HG02885 (cell line): ENCODE data around the gene MAP3K14.

Experiments
- ATAC-seq: cut with Tn5 transposase; IDR thresholded peaks from one replicate; pipeline ENCODE4 v1.9.1; 2021; ENCODE audit warnings: mild to moderate bottlenecking; ENCODE audit not compliant: unreplicated experiment, poor library complexity

Gene MAP3K14

GRCh38 chr17:45318561-45319230 is 1.9 kb upstream of the MAP3K14 start:
- no peak for ATAC-seq

DNA sequence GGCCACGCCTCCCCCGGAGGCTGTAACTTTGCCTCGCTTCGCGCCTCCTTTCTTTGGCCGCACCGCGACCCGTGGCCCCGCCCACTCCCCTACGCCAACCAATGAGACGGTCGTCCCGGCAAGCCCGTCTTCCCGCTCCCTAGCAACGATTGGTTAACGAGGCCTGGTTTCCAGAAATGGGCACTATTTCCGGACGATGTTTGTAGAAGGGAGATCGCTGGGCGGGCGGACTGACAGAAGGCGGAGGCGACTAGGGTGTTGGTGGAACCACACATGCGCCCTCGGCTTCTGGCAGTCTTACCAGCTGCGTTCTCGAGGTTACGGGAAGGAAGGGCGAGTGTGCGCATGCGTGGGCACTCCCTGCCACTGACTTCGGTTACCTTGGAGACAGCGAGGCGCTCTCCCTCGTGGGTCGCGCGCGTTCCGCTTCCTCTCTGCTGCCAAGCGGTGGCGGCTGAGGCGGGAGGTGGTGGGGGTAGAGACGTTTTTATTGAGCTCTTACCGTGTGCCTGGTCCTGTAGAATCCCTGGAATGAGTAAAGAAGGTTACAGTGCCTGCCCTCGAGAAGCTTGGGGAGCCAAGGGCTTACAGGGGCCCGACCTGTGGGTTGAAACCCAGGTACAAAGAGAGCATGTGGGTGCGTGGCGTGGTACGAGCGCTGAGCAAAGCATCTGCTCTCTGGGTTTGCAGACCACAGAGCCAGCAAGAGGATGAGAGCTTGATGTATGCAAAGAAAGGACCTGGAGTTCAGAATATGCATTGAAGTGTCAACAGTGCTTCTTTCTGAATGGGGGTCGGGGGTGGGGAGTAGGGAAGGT is 500 bp upstream of the MAP3K14 start:
- ATAC-seq: peak; percentile 79

DNA sequence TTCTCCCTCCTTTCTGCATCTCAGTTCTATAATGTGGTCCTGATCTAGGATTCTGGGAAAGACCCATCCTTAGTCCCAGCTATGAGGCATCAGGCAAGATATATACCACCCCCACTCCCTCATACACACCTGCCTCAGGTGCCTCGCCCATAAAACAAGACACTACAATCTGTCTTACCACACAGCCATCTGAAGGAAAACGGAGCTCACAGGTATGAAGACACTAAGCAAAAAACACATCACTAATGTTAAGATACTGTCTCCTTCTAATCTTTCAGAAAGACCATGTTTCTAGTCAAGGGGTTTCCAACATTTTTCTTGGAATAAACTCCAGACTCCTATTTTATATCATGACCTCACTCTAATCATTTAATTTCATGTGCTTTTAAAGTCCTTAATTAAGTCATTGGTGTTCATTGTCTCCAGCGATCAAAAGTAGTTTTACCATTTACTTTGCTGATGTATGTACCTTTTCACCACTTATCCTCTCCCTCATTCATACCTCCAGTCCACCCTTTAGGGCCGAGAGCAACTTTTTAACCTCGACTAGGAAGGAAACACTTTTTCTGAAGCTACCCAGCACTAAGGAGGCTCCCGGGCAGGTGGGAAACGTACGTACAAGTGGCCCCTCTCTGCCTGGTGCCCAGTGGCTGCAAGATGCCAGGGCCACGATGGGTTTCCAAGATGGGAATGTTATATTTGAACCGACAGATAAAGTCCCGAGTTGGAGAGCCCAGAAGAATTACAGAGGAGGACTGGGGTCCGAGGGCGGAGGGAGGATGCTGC is 979 bp downstream of the MAP3K14 start:
- ATAC-seq: no peak

DNA sequence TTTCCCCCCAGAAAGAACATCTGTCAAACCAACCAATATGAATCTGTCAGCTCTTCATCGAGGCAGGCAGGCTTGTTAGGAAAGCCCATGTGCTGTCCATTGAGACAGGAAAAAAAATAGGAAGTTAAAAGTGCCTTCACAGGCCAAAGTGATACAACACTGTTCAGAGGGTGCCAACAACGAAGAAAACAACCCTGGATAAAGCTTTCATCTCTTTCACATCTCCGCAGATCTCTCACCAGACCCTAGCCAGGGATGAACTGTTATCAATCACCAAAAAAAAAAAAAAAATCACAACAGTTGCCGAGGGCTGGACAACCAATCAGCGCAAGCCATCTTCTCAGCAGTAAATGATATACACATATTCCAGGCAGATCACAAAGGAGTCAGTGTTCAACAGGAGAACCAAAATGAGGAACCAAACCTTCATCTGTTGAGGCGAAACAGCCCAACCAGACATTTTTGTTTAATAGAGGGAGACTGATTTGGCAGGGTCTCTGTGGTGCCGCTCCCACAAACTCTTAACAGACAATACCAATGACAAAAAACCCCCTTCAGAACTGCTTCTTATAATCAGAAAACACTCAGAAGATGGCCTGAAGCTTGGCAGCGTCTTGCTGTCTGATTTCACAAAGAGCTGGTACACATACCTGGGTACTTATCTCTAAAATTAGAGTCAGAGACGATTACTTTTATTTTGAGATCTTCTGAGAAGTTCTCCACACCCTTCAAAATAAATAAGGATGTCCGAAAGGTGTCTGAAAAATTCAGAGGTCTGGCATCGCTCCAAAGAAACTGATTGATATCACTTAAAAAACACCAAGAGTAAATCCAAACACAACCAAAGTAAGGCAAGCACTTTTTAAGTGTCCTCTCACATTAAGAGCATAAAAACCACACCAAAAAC is 1.8 kb downstream of the MAP3K14 start:
- no peak for ATAC-seq

- ATAC-seq: no peak
These were observed 2.7 kb downstream of the MAP3K14 start for GRCh38 chr17:45313996-45314740.

- no peak for ATAC-seq
These were observed 3.4 kb downstream of the MAP3K14 start for GRCh38 chr17:45313421-45313771.

- ATAC-seq: no peak
These were observed 4.1 kb downstream of the MAP3K14 start for GRCh38 chr17:45312477-45313420.

DNA sequence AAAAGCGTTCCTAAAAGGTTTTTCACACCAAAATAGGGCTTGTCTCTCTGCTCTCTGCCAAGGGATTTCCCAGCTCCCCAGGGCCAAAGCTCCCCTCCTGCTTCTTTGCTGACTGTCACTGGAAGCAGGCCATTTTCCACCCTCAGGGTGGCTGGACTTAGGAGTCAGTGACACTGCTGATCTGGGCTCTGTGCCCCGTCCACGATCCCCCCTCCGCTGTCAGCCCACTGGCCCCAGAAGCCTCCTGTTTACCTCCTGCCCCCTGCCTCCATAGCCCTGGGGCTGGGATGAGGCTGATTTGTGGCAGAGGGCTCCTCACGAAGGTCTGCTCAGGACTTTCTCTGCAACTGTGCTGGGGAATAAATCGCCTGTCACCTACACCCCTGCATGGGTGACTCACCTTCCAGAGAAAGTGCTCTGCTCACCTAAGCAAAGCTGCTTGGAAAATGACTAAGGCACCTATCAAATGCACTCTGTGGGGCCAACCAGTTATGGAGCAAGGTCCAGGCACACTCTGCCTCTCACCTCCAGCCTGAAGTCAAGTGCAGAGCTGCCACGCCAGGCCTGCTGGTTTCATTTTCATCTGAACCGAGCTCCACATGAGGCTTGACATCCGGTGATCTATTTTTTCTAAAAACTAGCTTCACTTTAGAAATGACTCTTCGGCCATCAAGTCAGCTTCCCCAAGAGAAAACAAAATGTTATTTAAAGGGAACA is 4.9 kb downstream of the MAP3K14 start:
- peak; percentile 32 for ATAC-seq

DNA sequence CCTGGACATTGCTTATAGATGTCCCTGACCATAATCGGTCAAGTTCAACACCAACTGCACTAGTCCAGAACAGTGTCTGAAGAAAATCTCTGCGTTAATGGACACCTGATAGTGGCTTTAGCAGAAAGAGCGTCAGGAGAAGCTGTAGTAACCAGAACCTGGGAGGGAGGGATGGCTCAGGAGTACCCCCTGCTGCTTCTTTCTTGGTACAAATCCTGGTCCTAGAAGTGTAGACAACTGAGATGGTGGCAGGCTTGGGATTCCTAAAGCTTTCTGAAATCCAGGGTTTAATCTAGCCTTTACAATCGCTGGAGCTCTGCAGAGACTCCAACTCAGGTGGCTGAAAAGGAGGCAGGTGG is 5.4 kb downstream of the MAP3K14 start:
- no peak for ATAC-seq

DNA sequence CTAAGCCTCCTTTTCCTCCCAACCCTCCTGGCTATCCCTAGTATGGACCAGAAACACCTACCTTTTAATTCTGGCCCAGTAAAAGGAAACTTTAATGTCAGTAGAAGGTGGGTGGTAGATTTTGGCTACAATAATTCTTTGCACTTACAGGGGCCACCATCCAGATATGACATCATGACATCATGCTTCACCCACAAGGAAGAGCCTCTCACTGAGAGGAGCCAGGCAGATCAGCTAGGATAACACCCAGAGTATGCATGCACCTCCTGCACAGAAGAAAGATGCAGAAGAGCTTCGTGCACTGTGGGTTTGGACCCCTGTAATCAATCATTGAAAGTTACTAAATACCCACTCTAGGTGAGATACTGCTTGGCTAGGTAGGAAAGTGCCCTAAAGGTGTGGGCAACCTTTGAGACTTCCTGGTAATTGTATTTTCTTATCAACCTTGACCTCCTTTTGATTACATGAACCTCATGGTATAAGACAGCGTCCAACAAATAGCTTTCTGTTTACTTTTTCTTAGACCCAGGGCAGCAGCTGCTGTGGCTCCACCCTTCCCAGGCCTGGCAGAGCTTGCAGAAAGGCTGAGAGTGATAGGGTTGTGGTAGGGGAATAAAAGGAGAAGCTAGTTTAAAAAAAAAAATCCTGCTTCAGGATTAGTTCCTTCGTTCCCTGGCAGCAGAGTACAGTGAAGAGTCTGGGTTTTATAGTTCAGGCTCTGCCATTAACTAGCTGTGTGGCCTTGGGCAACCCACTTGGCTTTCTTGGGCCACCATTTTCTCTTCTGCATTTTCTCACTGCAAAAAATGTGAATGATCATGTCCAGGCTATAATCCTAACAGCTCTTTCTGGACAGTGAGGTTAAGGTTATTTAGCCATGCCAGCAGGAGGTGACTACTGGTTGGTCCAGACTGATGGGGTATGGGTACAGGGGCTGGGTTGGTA is 6.2 kb downstream of the MAP3K14 start:
- no peak for ATAC-seq

DNA sequence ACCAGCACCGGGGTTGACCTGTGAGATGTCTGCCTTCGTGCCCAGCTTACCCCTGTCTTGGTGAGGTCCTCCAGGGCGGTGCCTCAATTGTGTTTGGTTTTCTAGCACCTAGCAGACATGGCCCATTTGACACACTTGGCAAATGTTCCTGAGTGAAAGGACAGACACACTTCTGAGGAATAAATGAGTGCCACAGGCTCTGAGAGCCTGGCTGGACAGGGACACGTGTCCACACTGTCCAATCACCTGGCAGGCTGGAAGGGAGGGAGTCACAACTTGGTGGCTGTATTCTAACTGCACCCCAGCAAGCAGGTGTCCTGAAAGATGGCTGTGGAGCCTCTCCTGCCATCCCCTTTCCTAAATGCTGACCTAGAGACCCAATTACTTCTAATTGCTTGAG is 7.4 kb downstream of the MAP3K14 start:
- ATAC-seq: no peak

DNA sequence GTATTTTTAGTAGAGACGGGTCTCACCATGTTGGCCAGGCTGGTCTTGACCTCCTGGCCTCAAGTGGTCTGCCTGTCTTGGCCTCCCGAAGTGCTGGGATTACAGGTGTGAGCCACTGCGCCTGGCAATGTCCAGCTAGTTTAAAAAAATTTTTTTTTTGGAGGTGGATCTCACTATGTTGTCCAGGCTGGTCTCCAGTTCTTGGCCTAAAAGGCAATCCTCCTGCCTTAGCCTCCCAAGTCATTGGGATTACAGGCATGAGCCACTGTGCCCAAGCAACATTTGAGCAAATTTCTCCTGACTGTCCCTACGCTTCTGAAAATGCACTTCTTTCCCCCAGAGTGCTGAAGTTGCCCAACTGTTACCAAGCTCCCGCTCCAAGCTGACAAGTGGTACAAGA is 8.0 kb downstream of the MAP3K14 start:
- no peak for ATAC-seq

DNA sequence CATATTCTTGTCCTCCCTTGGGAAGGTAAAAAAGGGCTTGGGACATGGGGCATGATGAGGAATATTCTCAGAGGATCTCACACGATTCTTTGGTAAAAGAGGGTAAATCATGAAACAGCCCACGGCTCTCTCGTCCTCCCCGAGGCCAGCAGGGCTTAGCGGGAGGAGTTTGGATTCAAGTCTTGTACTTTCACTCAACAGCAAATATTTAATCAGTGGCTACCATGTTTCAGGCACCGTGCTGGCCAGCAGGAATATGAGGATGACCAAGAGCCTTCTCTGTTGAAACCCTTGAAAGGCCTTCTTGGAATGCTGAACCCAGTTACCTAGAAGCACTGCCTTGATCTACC is 8.8 kb downstream of the MAP3K14 start:
- ATAC-seq: no peak

DNA sequence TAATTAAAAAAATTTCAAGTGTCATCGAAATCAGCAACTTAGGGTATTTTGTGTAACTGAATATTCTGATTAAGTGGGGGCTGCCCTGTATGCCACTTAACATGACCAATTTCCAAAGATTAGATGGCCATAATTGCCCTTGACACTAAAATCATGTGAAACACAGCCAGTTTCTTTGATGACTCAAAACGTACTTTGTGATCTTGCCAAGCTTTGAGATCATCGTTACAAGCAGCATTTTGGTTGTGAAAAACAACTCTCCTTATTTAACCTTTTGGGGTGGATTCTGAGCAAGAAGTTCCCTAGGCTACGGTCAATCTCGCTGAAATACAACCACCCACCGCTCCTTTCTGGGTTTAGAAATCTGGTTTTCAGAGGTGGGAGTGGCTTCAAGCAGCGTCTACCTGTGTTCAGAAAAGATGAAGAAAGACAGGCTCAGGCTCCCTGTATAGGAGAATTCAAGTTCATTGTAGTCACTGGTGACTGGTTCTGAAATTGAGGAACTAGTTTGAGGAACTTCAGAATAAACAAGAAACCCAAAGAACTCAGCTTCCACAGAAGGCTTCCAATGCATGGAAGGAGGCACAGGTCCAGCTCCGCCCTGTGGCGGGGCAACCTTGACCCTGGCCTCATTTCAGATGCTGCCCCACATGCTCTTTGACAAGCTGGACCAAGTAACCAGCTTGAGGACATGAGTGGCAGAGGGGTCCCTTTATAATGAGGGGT is 9.4 kb downstream of the MAP3K14 start:
- peak; percentile 40 for ATAC-seq

GRCh38 chr17:45306623-45307022 is 10.2 kb downstream of the MAP3K14 start:
- ATAC-seq: no peak

- ATAC-seq: no peak
These were observed 10.7 kb downstream of the MAP3K14 start for GRCh38 chr17:45306094-45306493.
